ENCODE data around the gene SPPL3. TPM values are rescaled to one million over a fixed set of nuclear protein-coding genes. Genes with fewer than 3 reads are reported as not detected.

Gene SPPL3
- total and polyA plus RNA-seq, 12 donors, result 9.7 to 45.0 (median 35.7) TPM

DNA sequence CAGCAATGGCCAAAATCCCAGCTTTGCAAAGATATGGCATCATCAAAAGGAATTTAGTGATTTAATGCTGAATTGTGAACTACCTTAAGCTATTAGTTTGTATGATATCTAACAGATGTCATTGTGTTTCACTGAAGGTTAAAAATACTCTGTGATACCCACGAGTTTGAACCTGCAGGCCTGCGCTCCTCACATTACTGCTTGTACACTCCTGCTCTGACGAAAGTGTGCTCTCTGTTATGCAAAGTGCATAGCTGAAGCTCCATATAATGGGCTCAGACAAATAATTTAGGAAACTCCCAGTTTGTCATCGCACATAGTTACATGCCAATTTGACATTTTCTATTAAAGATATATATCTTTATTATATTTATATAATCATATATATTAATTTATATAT, 52.2 kb downstream of the SPPL3 start:
- H3K27me3 ChIP-seq, result no peaks in the 10 kb centered on the region
- TF ChIP-seq, protein P1, sequence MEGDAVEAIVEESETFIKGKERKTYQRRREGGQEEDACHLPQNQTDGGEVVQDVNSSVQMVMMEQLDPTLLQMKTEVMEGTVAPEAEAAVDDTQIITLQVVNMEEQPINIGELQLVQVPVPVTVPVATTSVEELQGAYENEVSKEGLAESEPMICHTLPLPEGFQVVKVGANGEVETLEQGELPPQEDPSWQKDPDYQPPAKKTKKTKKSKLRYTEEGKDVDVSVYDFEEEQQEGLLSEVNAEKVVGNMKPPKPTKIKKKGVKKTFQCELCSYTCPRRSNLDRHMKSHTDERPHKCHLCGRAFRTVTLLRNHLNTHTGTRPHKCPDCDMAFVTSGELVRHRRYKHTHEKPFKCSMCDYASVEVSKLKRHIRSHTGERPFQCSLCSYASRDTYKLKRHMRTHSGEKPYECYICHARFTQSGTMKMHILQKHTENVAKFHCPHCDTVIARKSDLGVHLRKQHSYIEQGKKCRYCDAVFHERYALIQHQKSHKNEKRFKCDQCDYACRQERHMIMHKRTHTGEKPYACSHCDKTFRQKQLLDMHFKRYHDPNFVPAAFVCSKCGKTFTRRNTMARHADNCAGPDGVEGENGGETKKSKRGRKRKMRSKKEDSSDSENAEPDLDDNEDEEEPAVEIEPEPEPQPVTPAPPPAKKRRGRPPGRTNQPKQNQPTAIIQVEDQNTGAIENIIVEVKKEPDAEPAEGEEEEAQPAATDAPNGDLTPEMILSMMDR (IDR thresholded peaks at IDR 0.05), result no peak
- H3K27ac ChIP-seq, result peak overlapping the region in 2 of 10 donors; percentile 3 to 82
- no peaks in the 10 kb centered on the region for H3K9me3 ChIP-seq
- ATAC-seq (no peak), DNase-seq (no peak)
- intact Hi-C loops (cut with DNase I), result no loop called here
- peaks cover 2 to 89% (median 71%) of the 10 kb centered on the region in 9 donors for H3K4me1 ChIP-seq
- no peak overlapping the region for H3K4me3 ChIP-seq
- WGBS, 2 donors, result 64 to 66% methylated on average over 4 of the region's 4 CpGs
- H3K36me3 ChIP-seq, result no peaks in the 10 kb centered on the region

DNA sequence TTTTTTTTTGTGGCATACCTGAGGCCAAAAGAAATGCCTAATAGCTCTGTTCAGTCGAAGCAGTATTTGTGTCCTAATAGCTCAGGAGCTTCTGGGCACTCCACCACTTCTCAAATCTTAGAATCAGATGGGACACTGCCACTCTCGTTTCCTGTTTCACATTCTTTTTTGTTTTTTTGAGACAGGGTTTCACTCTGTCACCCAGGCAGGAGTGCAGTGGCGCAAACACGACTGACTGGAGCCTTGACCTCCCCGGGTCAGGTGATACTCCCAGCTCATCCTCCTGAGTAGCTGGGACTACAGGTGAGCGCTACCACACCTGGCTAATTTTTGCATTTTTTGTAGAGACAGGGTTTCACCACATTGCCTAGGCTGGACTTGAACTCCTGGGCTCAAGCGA, 52.7 kb downstream of the SPPL3 start:
- DNase-seq (no peak), ATAC-seq (no peak)
- Histone ChIP-seq H3K9me3 (no peaks in the 10 kb centered on the region), H3K36me3 (no peaks in the 10 kb centered on the region), H3K27me3 (no peaks in the 10 kb centered on the region), H3K4me3 (no peak overlapping the region), H3K27ac (peak overlapping the region in 2 of 10 donors; percentile 3 to 82), H3K4me1 (peaks cover 2 to 89% (median 75%) of the 10 kb centered on the region in 9 donors)
- 80 to 81% methylated on average over 7 of the region's 7 CpGs for WGBS, 2 donors
- TF ChIP-seq, protein P1 (IDR thresholded peaks at IDR 0.05), result no peak
- intact Hi-C loops (cut with DNase I), result no loop called here

DNA sequence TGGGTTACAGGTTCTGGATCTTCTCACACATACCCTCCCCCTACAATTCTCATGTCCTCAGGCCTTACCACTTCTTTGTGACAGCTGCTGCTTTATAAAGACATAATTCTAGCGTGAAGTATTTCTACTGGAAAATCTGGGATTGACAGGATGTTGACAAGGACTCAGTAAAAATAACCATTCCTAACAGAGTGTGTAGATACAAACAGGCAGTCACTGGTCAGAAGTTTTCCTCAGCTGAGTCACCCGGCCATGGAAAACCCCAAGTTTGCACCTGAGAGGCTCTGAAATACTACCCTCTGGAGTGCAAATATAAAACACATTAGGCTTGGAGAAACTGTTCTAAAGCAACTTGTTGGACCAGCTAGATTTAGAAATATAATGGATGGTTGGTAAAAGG, 54.4 kb downstream of the SPPL3 start:
- H3K27ac ChIP-seq, result peak overlapping the region in 7 of 10 donors; percentile 20 to 83 (median 61)
- H3K27me3 ChIP-seq, result no peaks in the 10 kb centered on the region
- no peaks in the 10 kb centered on the region for H3K36me3 ChIP-seq
- H3K4me1 ChIP-seq, result peaks cover 4 to 90% (median 85%) of the 10 kb centered on the region in 9 donors
- TF ChIP-seq, protein P1 (IDR thresholded peaks at IDR 0.05), result peak in 1 of 9 donors; percentile 16
- H3K9me3 ChIP-seq, result no peaks in the 10 kb centered on the region
- DNase-seq, result peak in 1 of 2 donors; percentile 17
- intact Hi-C loops (cut with DNase I), result no loop called here
- ATAC-seq, result peak in 7 of 8 donors; percentile 45 to 82 (median 59)
- H3K4me3 ChIP-seq, result no peak overlapping the region
- 22% methylated on average over 2 of the region's 2 CpGs for WGBS, 2 donors

DNA sequence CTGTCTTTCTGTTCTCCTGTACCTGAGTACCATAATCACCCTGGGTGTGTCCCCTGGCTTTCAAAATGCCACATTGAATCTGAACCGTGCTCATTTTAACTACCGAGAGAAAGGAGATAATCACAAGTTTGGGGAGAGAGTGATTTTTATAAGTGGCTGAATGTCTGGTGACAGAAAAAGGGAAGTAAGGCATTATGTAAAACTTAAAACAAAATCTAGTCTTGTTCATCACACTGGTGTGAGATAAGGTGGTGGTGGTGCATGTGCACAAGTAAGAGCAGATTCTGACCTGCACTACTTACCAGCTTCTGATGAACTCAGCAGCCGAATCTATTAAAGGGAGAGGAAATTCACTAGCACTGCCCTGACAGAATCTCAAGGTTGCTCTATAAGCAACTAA, 56.3 kb downstream of the SPPL3 start:
- TF ChIP-seq, protein P1 (IDR thresholded peaks at IDR 0.05), result no peak
- peak overlapping the region in 5 of 10 donors; percentile 1 to 83 (median 31) for H3K27ac ChIP-seq
- peaks cover 4 to 92% (median 84%) of the 10 kb centered on the region in 9 donors for H3K4me1 ChIP-seq
- DNase-seq, result no peak
- peak in 1 of 8 donors; percentile 37 for ATAC-seq
- H3K4me3 ChIP-seq, result no peak overlapping the region
- no peaks in the 10 kb centered on the region for H3K27me3 ChIP-seq
- no peaks in the 10 kb centered on the region for H3K36me3 ChIP-seq
- intact Hi-C loops (cut with DNase I), result no loop called here
- WGBS, 2 donors, result 25 to 37% methylated on average over 3 of the region's 3 CpGs
- H3K9me3 ChIP-seq, result no peaks in the 10 kb centered on the region
